HepG2 (cell line): ENCODE data around the gene HMGN4. TPM values are rescaled to one million over a fixed set of nuclear protein-coding genes. Genes with fewer than 3 reads are reported as not detected.
A peak's percentile ranks its signal among the peaks of the same experiment; 100 is the strongest.

Experiments used
- ATAC-seq: fragments of 200-7000 bp; cut with Tn5 transposase; 3 replicates; pipeline ENCODE4 v1.9.1; 2020; ENCODE audit warnings: mild to moderate bottlenecking, moderate library complexity
- BruUV-seq: library from RNA; stranded (reverse); fragments of 400-500 nt; replicated peaks from 2 replicates; lab custom pipeline; 2021; lab: Mats Ljungman, UMichigan
- CTCF ChIA-PET: fragments of 300-600 bp; formaldehyde crosslinking; extraction: SDS; loops from one replicate; lab custom pipeline; 2021; ENCODE audit warnings: low total read pairs, inconsistent platforms, low intra/inter-chr PET ratio; lab: Yijun Ruan, JAX
- POLR2A ChIA-PET: fragments of 350-600 bp; sonication (Branson Sonifier 250); formaldehyde crosslinking; loops from one replicate; lab custom pipeline; 2020; ENCODE audit warnings: antibody characterized with exemption, inconsistent platforms; lab: Yijun Ruan, JAX
- DNase-seq: peaks from one replicate; pipeline ENCODE4 v3.0.0-alpha.2; 2015; ENCODE audit warnings: low spot score
- FAIRE-seq: peaks from 3 replicates; lab custom pipeline; 2011; peaks lifted over from hg19 to GRCh38; lab: Jason Lieb, UNC
- H2AFZ ChIP-seq: one replicate; pipeline ENCODE4 v1.6.1; 2011; ENCODE audit warnings: low read length, inconsistent platforms
- H3K27ac ChIP-seq: fragments of 300-600 bp; 3 replicates; pipeline ENCODE4 v1.8.0; 2011; ENCODE audit warnings: mixed run types, mild to moderate bottlenecking, mixed read lengths, low read length, inconsistent platforms; ENCODE audit not compliant: insufficient read depth; ENCODE audit errors: extremely low read length
- H3K27me3 ChIP-seq, 2 experiments: fragments of 200-600 bp in 1 of 2; 2 replicates in 1 of 2; 3 replicates in 1 of 2; pipeline versions ENCODE4 v1.6.0 to v1.8.0; 2011; ENCODE audit warnings: low read length in 2 of 2, mild to moderate bottlenecking in 2 of 2, moderate library complexity in 2 of 2, inconsistent platforms in 1 of 2; ENCODE audit not compliant: insufficient read depth in 2 of 2, control insufficient read depth in 1 of 2
- H3K36me3 ChIP-seq, 2 experiments: fragments of 200-600 bp in 1 of 2; replicated peaks in 1 of 2; 2 replicates in 1 of 2; 3 replicates in 1 of 2; pipeline versions ENCODE4 v1.5.1 to v1.8.0; 2011; ENCODE audit warnings: low read length in 2 of 2, inconsistent platforms in 1 of 2; ENCODE audit not compliant: insufficient read depth in 2 of 2, control insufficient read depth in 1 of 2
- H3K4me1 ChIP-seq: 2 replicates; pipeline ENCODE4 v1.5.1; 2012; ENCODE audit warnings: low read length, inconsistent platforms; ENCODE audit not compliant: insufficient read depth
- H3K4me2 ChIP-seq: 2 replicates; pipeline ENCODE4 v1.6.0; 2011; ENCODE audit warnings: low read depth, low read length, inconsistent platforms
- H3K4me3 ChIP-seq, 3 experiments: fragments of 200-600 bp in 1 of 3; sonication (generic), shearing (Covaris generic) in 1 of 3; replicated peaks in 1 of 3; 2 replicates each; pipeline ENCODE4 v1.5.1; 2011 to 2016; ENCODE audit warnings: low read length in 3 of 3, inconsistent platforms in 2 of 3, low read depth in 2 of 3, mild to moderate bottlenecking in 2 of 3, control low read depth in 1 of 3, mixed read lengths in 1 of 3; ENCODE audit not compliant: insufficient read depth in 1 of 3
- H3K79me2 ChIP-seq: one replicate; pipeline ENCODE4 v1.6.1; 2011; ENCODE audit warnings: low read length, inconsistent platforms; ENCODE audit not compliant: insufficient read depth
- H3K9ac ChIP-seq: 2 replicates; pipeline ENCODE4 v1.6.0; 2011; ENCODE audit warnings: mild to moderate bottlenecking, low read depth, low read length, inconsistent platforms; ENCODE audit not compliant: insufficient read depth
- H3K9me3 ChIP-seq: 2 replicates; pipeline ENCODE4 v1.5.1; 2012; ENCODE audit warnings: mild to moderate bottlenecking, low read length
- H4K20me1 ChIP-seq: 2 replicates; pipeline ENCODE4 v1.6.0; 2011; ENCODE audit warnings: inconsistent platforms, mild to moderate bottlenecking, low read length, moderate library complexity; ENCODE audit not compliant: insufficient read depth
- ARNT2 ChIP-seq: sonication (generic); formaldehyde crosslinking; IDR thresholded peaks from 2 replicates; pipeline ENCODE4 v1.8.0; 2022; ENCODE audit warnings: mild to moderate bottlenecking, low read depth, missing genetic modification reagents, moderate library complexity
- ARNTL ChIP-seq: sonication (generic); formaldehyde crosslinking; IDR thresholded peaks from 2 replicates; pipeline ENCODE4 v1.4.0; 2020; ENCODE audit warnings: mild to moderate bottlenecking, missing genetic modification reagents
- BORCS8-MEF2B ChIP-seq: sonication (generic); formaldehyde crosslinking; IDR thresholded peaks from 2 replicates; pipeline ENCODE4 v1.8.0; 2022; ENCODE audit warnings: mild to moderate bottlenecking, missing genetic modification reagents
- NR2F2 ChIP-seq: IDR thresholded peaks from 2 replicates; pipeline ENCODE4 v1.6.1; 2012; ENCODE audit warnings: low read depth, inconsistent platforms, borderline replicate concordance
- PHF20 ChIP-seq: sonication (generic); formaldehyde crosslinking; IDR thresholded peaks from 2 replicates; pipeline ENCODE4 v1.5.0; 2020; ENCODE audit warnings: mild to moderate bottlenecking, missing genetic modification reagents
- SMC3 ChIP-seq: IDR thresholded peaks from 2 replicates; pipeline ENCODE4 v1.6.1; 2011; ENCODE audit warnings: low read length, improper control_type of control experiment
- SP4 ChIP-seq: sonication (generic); formaldehyde crosslinking; IDR thresholded peaks from 2 replicates; pipeline ENCODE4 v1.8.1; 2023; ENCODE audit warnings: mild to moderate bottlenecking, missing genetic modification reagents
- TBX2 ChIP-seq: sonication (generic); formaldehyde crosslinking; IDR thresholded peaks from 2 replicates; pipeline ENCODE4 v1.5.0; 2020; ENCODE audit warnings: missing genetic modification reagents, mild to moderate bottlenecking, borderline replicate concordance
- TP53 ChIP-seq: sonication (generic); formaldehyde crosslinking; conservative IDR thresholded peaks from 2 replicates; pipeline ENCODE4 v1.4.0; 2020; ENCODE audit warnings: missing genetic modification reagents
- ZFP41 ChIP-seq: sonication (generic); formaldehyde crosslinking; IDR thresholded peaks from 2 replicates; pipeline ENCODE4 v1.4.0; 2020; ENCODE audit warnings: mild to moderate bottlenecking, missing genetic modification reagents, borderline replicate concordance
- ZMAT3 ChIP-seq: sonication (generic); formaldehyde crosslinking; conservative IDR thresholded peaks from 2 replicates; pipeline ENCODE4 v1.7.0; 2021; ENCODE audit warnings: missing genetic modification reagents
- ZNF160 ChIP-seq: sonication (generic); formaldehyde crosslinking; IDR thresholded peaks from 2 replicates; pipeline ENCODE4 v1.8.0; 2022; ENCODE audit warnings: mild to moderate bottlenecking, inconsistent platforms, missing genetic modification reagents
- ZNF773 ChIP-seq: sonication (generic); formaldehyde crosslinking; IDR thresholded peaks from 2 replicates; pipeline ENCODE4 v1.4.0; 2020; ENCODE audit warnings: missing genetic modification reagents, borderline replicate concordance
- WGBS: methylation state at CpG from one replicate; pipeline ENCODE4 v1.1.6; 2017; ENCODE audit warnings: low lambda C conversion rate; 5-methylcytosine and 5-hydroxymethylcytosine counted together
- in situ Hi-C: cut with HindIII; loops from 2 replicates; pipeline ENCODE4 v1.10.0; 2017; ENCODE audit warnings: low pct_unique_long_range_greater_than_20kb; ENCODE audit not compliant: extremely low pct_ligation_motif_present
- intact Hi-C: fragments of 100-400 bp; cut with micrococcal nuclease; formaldehyde crosslinking; loops from one replicate; pipeline ENCODE4 v1.10.0; 2022; ENCODE audit not compliant: unreplicated experiment
- polyA plus RNA-seq, 8 experiments: library from polyadenylated mRNA; depleted of rRNA in 3 of 8; stranded (reverse) in 7 of 8; unstranded in 1 of 8; fragments of >200 nt; fragmentation: Illumina TruSeq in 4 of 8; extraction: Trizol in 4 of 8; gene quantifications; 2 replicates each; pipeline versions ENCODE4 v1.2.1 to v1.2.3, GENCODE V29; 2011 to 2016; ENCODE audit warnings: low read depth in 4 of 8, missing spikeins in 1 of 8, mixed read lengths in 1 of 8; ENCODE audit not compliant: insufficient read depth in 1 of 8
- total RNA-seq, 5 experiments: library from RNA; depleted of rRNA; stranded (reverse); fragments of >200 nt; fragmentation: Illumina TruSeq; extraction: Trizol; gene quantifications; 2 replicates each; pipeline ENCODE4 v1.2.3, GENCODE V29; 2016; ENCODE audit warnings: low read depth in 1 of 5
- TF ChIP-seq, protein P1 (sequence below): sonication (generic); formaldehyde crosslinking; IDR thresholded peaks from 2 replicates; pipeline ENCODE4 v1.4.0; 2020; ENCODE audit warnings: missing genetic modification reagents, borderline replicate concordance
- TF ChIP-seq, protein P2 (sequence below): sonication (generic); formaldehyde crosslinking; IDR thresholded peaks from 2 replicates; pipeline ENCODE4 v1.5.0; 2020; ENCODE audit warnings: mild to moderate bottlenecking, missing genetic modification reagents
- TF ChIP-seq, protein P3 (sequence below): sonication (generic); formaldehyde crosslinking; IDR thresholded peaks from 2 replicates; pipeline ENCODE4 v1.4.0; 2020; ENCODE audit warnings: missing genetic modification reagents, borderline replicate concordance

HMGN4 gene
- total and polyA plus RNA-seq, 2 of the 13 experiments (the other 11 are each of a cell fraction or from before 2014, with no cell fraction given) = 39.9 to 52.1 TPM

DNA sequence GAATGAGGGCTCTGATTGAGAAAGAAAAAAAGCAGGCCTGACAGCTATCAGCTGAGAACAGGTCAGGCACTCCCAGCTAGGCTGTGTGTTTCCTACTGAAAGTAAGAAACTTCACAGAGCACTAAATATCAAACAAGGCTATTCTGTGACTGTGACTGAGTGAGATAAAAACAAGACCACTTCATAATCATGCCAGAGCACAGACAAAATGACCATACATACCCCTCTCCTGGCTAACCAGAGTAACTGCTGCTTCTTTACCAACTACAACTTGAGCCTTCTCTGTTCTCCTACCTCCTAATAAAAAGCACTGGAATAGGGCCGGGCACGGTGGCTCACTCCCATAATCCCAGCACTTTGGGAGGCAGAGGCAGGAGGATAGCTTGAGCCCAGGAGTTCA is 44.9 kb upstream of the HMGN4 start (continued):
- no peak for TF ChIP-seq ZNF773 (CRISPR knock-in tag)
- no peak for TF ChIP-seq ARNTL (CRISPR knock-in tag)
- peak; percentile 83 for TF ChIP-seq SMC3

DNA sequence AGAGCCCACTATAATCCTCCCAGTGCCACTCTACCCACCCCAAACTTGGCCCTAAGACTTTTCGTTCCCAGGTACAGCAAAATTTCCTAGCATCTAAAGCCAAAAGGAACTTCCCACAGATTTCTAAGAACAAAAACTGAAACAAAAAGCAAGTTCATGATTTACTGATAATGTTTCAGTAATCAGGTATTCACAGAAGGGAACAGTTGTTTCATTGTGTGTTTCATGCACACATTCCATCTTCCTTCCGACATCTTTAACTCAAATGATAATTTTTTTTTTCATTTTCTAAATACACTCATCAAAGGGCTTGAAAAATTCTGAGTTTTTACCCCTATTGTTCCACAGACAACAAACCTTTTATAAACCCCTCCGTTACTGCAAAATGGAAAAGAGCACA is 44.0 kb upstream of the HMGN4 start:
- no peaks in the 10 kb centered on the region for H3K36me3 ChIP-seq
- no peak overlapping the region for H2AFZ ChIP-seq
- H3K9ac ChIP-seq = no peak overlapping the region
- H3K79me2 ChIP-seq = no peaks in the 10 kb centered on the region
- H3K27ac ChIP-seq = no peak overlapping the region
- H3K4me2 ChIP-seq = no peak overlapping the region
- H3K9me3 ChIP-seq = no peaks in the 10 kb centered on the region
- FAIRE-seq (no peak), ATAC-seq (no peak), DNase-seq (no peak)
- no peak overlapping the region for H3K4me3 ChIP-seq
- 26% methylated on average over 3 of the region's 3 CpGs for WGBS
- ChIA-PET CTCF (no interaction called here), POLR2A (no interaction called here)
- in situ Hi-C loops = no loop called here
- H4K20me1 ChIP-seq = no peaks in the 10 kb centered on the region
- peaks cover 2 to 10% of the 10 kb centered on the region in 2 experiments; a peak in 1 of 5 replicates for H3K27me3 ChIP-seq
- peaks cover 21% of the 10 kb centered on the region for H3K4me1 ChIP-seq
- intact Hi-C loops = no loop called here
- no TSS peak for BruUV-seq
- TF ChIP-seq NR2F2 = no peak
- TF ChIP-seq ZNF160 (CRISPR knock-in tag) = no peak
- no peak for TF ChIP-seq SP4 (CRISPR knock-in tag)
- no peak for TF ChIP-seq ZMAT3
- no peak for TF ChIP-seq TBX2 (CRISPR knock-in tag)
- TF ChIP-seq TP53 (CRISPR knock-in tag) = no peak
- TF ChIP-seq PHF20 (CRISPR knock-in tag) = no peak
- TF ChIP-seq ZFP41 (CRISPR knock-in tag) = no peak
- TF ChIP-seq, protein P1, sequence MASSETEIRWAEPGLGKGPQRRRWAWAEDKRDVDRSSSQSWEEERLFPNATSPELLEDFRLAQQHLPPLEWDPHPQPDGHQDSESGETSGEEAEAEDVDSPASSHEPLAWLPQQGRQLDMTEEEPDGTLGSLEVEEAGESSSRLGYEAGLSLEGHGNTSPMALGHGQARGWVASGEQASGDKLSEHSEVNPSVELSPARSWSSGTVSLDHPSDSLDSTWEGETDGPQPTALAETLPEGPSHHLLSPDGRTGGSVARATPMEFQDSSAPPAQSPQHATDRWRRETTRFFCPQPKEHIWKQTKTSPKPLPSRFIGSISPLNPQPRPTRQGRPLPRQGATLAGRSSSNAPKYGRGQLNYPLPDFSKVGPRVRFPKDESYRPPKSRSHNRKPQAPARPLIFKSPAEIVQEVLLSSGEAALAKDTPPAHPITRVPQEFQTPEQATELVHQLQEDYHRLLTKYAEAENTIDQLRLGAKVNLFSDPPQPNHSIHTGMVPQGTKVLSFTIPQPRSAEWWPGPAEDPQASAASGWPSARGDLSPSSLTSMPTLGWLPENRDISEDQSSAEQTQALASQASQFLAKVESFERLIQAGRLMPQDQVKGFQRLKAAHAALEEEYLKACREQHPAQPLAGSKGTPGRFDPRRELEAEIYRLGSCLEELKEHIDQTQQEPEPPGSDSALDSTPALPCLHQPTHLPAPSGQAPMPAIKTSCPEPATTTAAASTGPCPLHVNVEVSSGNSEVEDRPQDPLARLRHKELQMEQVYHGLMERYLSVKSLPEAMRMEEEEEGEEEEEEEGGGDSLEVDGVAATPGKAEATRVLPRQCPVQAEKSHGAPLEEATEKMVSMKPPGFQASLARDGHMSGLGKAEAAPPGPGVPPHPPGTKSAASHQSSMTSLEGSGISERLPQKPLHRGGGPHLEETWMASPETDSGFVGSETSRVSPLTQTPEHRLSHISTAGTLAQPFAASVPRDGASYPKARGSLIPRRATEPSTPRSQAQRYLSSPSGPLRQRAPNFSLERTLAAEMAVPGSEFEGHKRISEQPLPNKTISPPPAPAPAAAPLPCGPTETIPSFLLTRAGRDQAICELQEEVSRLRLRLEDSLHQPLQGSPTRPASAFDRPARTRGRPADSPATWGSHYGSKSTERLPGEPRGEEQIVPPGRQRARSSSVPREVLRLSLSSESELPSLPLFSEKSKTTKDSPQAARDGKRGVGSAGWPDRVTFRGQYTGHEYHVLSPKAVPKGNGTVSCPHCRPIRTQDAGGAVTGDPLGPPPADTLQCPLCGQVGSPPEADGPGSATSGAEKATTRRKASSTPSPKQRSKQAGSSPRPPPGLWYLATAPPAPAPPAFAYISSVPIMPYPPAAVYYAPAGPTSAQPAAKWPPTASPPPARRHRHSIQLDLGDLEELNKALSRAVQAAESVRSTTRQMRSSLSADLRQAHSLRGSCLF = no peak
- TF ChIP-seq, protein P2, sequence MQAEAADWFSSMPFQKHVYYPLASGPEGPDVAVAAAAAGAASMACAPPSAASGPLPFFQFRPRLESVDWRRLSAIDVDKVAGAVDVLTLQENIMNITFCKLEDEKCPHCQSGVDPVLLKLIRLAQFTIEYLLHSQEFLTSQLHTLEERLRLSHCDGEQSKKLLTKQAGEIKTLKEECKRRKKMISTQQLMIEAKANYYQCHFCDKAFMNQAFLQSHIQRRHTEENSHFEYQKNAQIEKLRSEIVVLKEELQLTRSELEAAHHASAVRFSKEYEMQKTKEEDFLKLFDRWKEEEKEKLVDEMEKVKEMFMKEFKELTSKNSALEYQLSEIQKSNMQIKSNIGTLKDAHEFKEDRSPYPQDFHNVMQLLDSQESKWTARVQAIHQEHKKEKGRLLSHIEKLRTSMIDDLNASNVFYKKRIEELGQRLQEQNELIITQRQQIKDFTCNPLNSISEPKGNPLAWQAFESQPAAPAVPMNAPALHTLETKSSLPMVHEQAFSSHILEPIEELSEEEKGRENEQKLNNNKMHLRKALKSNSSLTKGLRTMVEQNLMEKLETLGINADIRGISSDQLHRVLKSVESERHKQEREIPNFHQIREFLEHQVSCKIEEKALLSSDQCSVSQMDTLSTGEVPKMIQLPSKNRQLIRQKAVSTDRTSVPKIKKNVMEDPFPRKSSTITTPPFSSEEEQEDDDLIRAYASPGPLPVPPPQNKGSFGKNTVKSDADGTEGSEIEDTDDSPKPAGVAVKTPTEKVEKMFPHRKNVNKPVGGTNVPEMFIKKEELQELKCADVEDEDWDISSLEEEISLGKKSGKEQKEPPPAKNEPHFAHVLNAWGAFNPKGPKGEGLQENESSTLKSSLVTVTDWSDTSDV (CRISPR knock-in tag) = no peak
- TF ChIP-seq, protein P3, sequence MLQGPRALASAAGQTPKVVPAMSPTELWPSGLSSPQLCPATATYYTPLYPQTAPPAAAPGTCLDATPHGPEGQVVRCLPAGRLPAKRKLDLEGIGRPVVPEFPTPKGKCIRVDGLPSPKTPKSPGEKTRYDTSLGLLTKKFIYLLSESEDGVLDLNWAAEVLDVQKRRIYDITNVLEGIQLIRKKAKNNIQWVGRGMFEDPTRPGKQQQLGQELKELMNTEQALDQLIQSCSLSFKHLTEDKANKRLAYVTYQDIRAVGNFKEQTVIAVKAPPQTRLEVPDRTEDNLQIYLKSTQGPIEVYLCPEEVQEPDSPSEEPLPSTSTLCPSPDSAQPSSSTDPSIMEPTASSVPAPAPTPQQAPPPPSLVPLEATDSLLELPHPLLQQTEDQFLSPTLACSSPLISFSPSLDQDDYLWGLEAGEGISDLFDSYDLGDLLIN (CRISPR knock-in tag) = no peak
- no peak for TF ChIP-seq BORCS8-MEF2B (CRISPR knock-in tag)
- TF ChIP-seq ARNT2 (CRISPR knock-in tag) = no peak
